GM12873 (cell line): ENCODE results near the gene PKDCC.

ENCODE experiments used
- CTCF ChIP-seq: IDR thresholded peaks from 2 replicates; pipeline ENCODE4 v1.5.1; 2012; ENCODE audit warnings: low read depth, mild to moderate bottlenecking, moderate library complexity, low read length, control low read depth; ENCODE audit not compliant: insufficient read depth; ENCODE audit errors: missing control alignments

The PKDCC gene

GRCh38 chr2:42047488-42048298 is at the start of gene PKDCC:
TSS of gene PKDCC (plus strand) at chr2:42048021. CDS start at chr2:42048200, 179 bp downstream.
- no peak for TF ChIP-seq CTCF

GRCh38 chr2:41998186-41999127 is 49.4 kb upstream of the PKDCC start:
- TF ChIP-seq CTCF, result no peak

- TF ChIP-seq CTCF, result no peak
These were observed 48.7 kb upstream of the PKDCC start for GRCh38 chr2:41999128-41999480.

- no peak for TF ChIP-seq CTCF
These were observed 48.1 kb upstream of the PKDCC start for GRCh38 chr2:41999592-42000281.

- no peak for TF ChIP-seq CTCF
These were observed 46.1 kb upstream of the PKDCC start for GRCh38 chr2:42001711-42002201.

GRCh38 chr2:42007551-42007950 is 40.3 kb upstream of the PKDCC start:
- no peak for TF ChIP-seq CTCF
